Measurements from ENCODE around the gene ADK.

GRCh38 chr10:74107391-74107790 is 43.6 kb upstream of the ADK start:
- TF ChIP-seq CTCF (IDR thresholded peaks at IDR 0.05; ENCODE audit: insufficient read depth, low read depth, low read length) (no peak), EZH2 (IDR thresholded peaks at IDR 0.05; ENCODE audit: insufficient read depth, low read length) (no peak)
